ENCODE measurements around the gene FIGNL2. TPM values are rescaled to one million over a fixed set of nuclear protein-coding genes. Genes with fewer than 3 reads are reported as not detected.

Gene FIGNL2
- total and polyA plus RNA-seq, 12 donors = 0.22 to 0.69 (median 0.39) TPM

GRCh38 chr12:51818086-51818485, 30.4 kb downstream of the FIGNL2 start:
- Histone ChIP-seq H3K27me3 (peaks cover 0 to 52% (median 23%) of the 10 kb centered on the region in 7 donors), H3K36me3 (no peaks in the 10 kb centered on the region), H3K4me3 (no peak overlapping the region), H3K4me1 (peaks cover 0 to 32% (median 3%) of the 10 kb centered on the region in 9 donors), H3K27ac (no peak overlapping the region), H3K9me3 (no peaks in the 10 kb centered on the region)
- TF ChIP-seq CTCF (IDR thresholded peaks at IDR 0.05) = no peak
- 82 to 90% methylated on average over 5 of the region's 5 CpGs for WGBS, 2 donors
- intact Hi-C loops (cut with DNase I) = loop anchor here in 5 of 10 donors (5.0 to 10.0 kb wide), 3 partner anchors 57 to 396 kb away; partner anchors contain the start of gene SLC4A8 (in 2 of the 5)
- no peak for ATAC-seq
- no peak for DNase-seq

GRCh38 chr12:51817027-51817953, 31.2 kb downstream of the FIGNL2 start:
- H3K9me3 ChIP-seq = no peaks in the 10 kb centered on the region
- 86 to 90% methylated on average over 10 of the region's 10 CpGs for WGBS, 2 donors
- ATAC-seq (no peak), DNase-seq (no peak)
- H3K4me1 ChIP-seq = peaks cover 0 to 35% (median 3%) of the 10 kb centered on the region in 9 donors
- H3K36me3 ChIP-seq = no peaks in the 10 kb centered on the region
- peaks cover 0 to 52% (median 23%) of the 10 kb centered on the region in 7 donors for H3K27me3 ChIP-seq
- TF ChIP-seq CTCF (IDR thresholded peaks at IDR 0.05) = no peak
- no peak overlapping the region for H3K4me3 ChIP-seq
- intact Hi-C loops (cut with DNase I) = loop anchor here in 5 of 10 donors (5.0 to 10.0 kb wide), 3 partner anchors 58 to 395 kb away; partner anchors contain the start of gene SLC4A8 (in 2 of the 5)
- H3K27ac ChIP-seq = no peak overlapping the region

- DNase-seq (no peak), ATAC-seq (no peak)
- peaks cover 0 to 46% (median 18%) of the 10 kb centered on the region in 7 donors for H3K27me3 ChIP-seq
- no peak overlapping the region for H3K4me3 ChIP-seq
- 89 to 91% methylated on average over 6 of the region's 6 CpGs for WGBS, 2 donors
- intact Hi-C loops (cut with DNase I) = loop anchor here in 5 of 10 donors (5.0 to 10.0 kb wide), 3 partner anchors 59 to 393 kb away; partner anchors contain the start of gene SLC4A8 (in 2 of the 5)
- H3K9me3 ChIP-seq = no peaks in the 10 kb centered on the region
- H3K27ac ChIP-seq = no peak overlapping the region
- H3K36me3 ChIP-seq = no peaks in the 10 kb centered on the region
- TF ChIP-seq CTCF (IDR thresholded peaks at IDR 0.05) = no peak
- H3K4me1 ChIP-seq = peaks cover 0 to 33% (median 3%) of the 10 kb centered on the region in 9 donors
These were observed 32.9 kb downstream of the FIGNL2 start for GRCh38 chr12:51815571-51815970.

- peak; percentile 40 to 80 (median 58) for TF ChIP-seq CTCF (IDR thresholded peaks at IDR 0.05)
- 4% methylated on average over 83 to 100 of the region's 100 CpGs for WGBS, 2 donors
- H3K27ac ChIP-seq = peak overlapping the region; percentile 59 to 92 (median 88)
- no peaks in the 10 kb centered on the region for H3K9me3 ChIP-seq
- DNase-seq (peak; percentile 73 to 88), ATAC-seq (peak; percentile 77 to 94 (median 86))
- peaks cover 0 to 37% (median 12%) of the 10 kb centered on the region in 7 donors for H3K27me3 ChIP-seq
- H3K4me1 ChIP-seq = peaks cover 0 to 25% (median 3%) of the 10 kb centered on the region in 9 donors
- H3K36me3 ChIP-seq = no peaks in the 10 kb centered on the region
- intact Hi-C loops (cut with DNase I) = loop anchor here in 8 of 10 donors (5.0 to 10.0 kb wide), 6 partner anchors 60 to 392 kb away; partner anchors contain the start of gene SLC4A8 (in 3 of the 8)
- H3K4me3 ChIP-seq = peak overlapping the region; percentile 27 to 72 (median 66)
These were observed 34.0 kb downstream of the FIGNL2 start for GRCh38 chr12:51814311-51815088.

Data from heart right ventricle (tissue), 16 donors.